GM18907 (cell line): ENCODE measurements around the gene OCA2.

Experiments used
- ATAC-seq: cut with Tn5 transposase; IDR thresholded peaks from one replicate; pipeline ENCODE4 v1.9.1; 2021; ENCODE audit warnings: mild to moderate bottlenecking, moderate library complexity; ENCODE audit not compliant: unreplicated experiment

The OCA2 gene

GRCh38 chr15:28105793-28106192, 6.7 kb upstream of the OCA2 start:
- ATAC-seq, result no peak

GRCh38 chr15:28105224-28105791, 6.2 kb upstream of the OCA2 start:
- ATAC-seq, result no peak

- no peak for ATAC-seq
These were observed 5.2 kb upstream of the OCA2 start for GRCh38 chr15:28104326-28104725.

- ATAC-seq, result no peak
These were observed 4.7 kb upstream of the OCA2 start for GRCh38 chr15:28103831-28104230.

- no peak for ATAC-seq
These were observed 2.9 kb upstream of the OCA2 start for GRCh38 chr15:28101983-28102441.

GRCh38 chr15:28101201-28101600, 2.1 kb upstream of the OCA2 start:
- ATAC-seq, result no peak

GRCh38 chr15:28100516-28101195, 1.5 kb upstream of the OCA2 start:
- ATAC-seq, result no peak

GRCh38 chr15:28099555-28100140, 533 bp upstream of the OCA2 start:
- no peak for ATAC-seq

- ATAC-seq, result no peak
These were observed 752 bp downstream of the OCA2 start for GRCh38 chr15:28098360-28098765.

GRCh38 chr15:28097656-28098359, 1.3 kb downstream of the OCA2 start:
- no peak for ATAC-seq

- no peak for ATAC-seq
These were observed 2.3 kb downstream of the OCA2 start for GRCh38 chr15:28096670-28097431.

GRCh38 chr15:28096411-28096669, 2.8 kb downstream of the OCA2 start:
- ATAC-seq, result peak; percentile 12

- ATAC-seq, result no peak
These were observed 4.2 kb downstream of the OCA2 start for GRCh38 chr15:28094732-28095521.

- no peak for ATAC-seq
These were observed 5.2 kb downstream of the OCA2 start for GRCh38 chr15:28093752-28094535.

GRCh38 chr15:28091313-28091712, 7.8 kb downstream of the OCA2 start:
- ATAC-seq, result no peak

GRCh38 chr15:28086175-28086703, 12.9 kb downstream of the OCA2 start:
- ATAC-seq, result peak; percentile 99

GRCh38 chr15:28085489-28086174, 13.5 kb downstream of the OCA2 start:
- ATAC-seq, result peak; percentile 14

- ATAC-seq, result no peak
These were observed 14.6 kb downstream of the OCA2 start for GRCh38 chr15:28084547-28084946.
